OCI-LY3 (cell line): ENCODE measurements around the gene HOXA3.

Source experiments
- H2AFZ ChIP-seq: fragments of 200-600, 300-600 bp; shearing (Covaris generic); 2 replicates; pipeline ENCODE4 v1.6.0; 2014; ENCODE audit warnings: antibody characterized with exemption, low read depth, low read length
- H3K27ac ChIP-seq: fragments of 200-600, 300-600 bp; sonication (generic); 2 replicates; pipeline ENCODE4 v1.5.1; 2014; ENCODE audit warnings: mild to moderate bottlenecking, low read length, moderate library complexity, mixed read lengths
- H3K27me3 ChIP-seq: fragments of 200-600, 300-600 bp; sonication (generic); 2 replicates; pipeline ENCODE4 v1.6.1; 2014; ENCODE audit warnings: low read depth, low read length, mixed read lengths
- H3K36me3 ChIP-seq: fragments of 200-600, 300-600 bp; sonication (generic); replicated peaks from 2 replicates; pipeline ENCODE3; 2014; ENCODE audit warnings: low read depth, low read length, mixed read lengths
- H3K4me1 ChIP-seq: fragments of 300-600, 200-600 bp; sonication (generic); 2 replicates; pipeline ENCODE4 v1.6.1; 2014; ENCODE audit warnings: low read length, mixed read lengths
- H3K4me2 ChIP-seq: fragments of 200-600, 300-600 bp; sonication (generic); 2 replicates; pipeline ENCODE4 v1.6.1; 2014; ENCODE audit warnings: low read length, mixed read lengths
- H3K4me3 ChIP-seq: fragments of 300-600, 200-600 bp; sonication (generic); 2 replicates; pipeline ENCODE4 v1.5.1; 2014; ENCODE audit warnings: antibody characterized with exemption, mild to moderate bottlenecking, low read length, moderate library complexity
- H3K79me2 ChIP-seq: fragments of 300-600, 200-600 bp; shearing (Covaris generic); 2 replicates; pipeline ENCODE4 v1.6.1; 2014; ENCODE audit warnings: mild to moderate bottlenecking, low read length, mixed read lengths
- H3K9ac ChIP-seq: fragments of 300-600, 200-600 bp; shearing (Covaris generic); 2 replicates; pipeline ENCODE4 v1.6.0; 2014; ENCODE audit warnings: mild to moderate bottlenecking, low read length, moderate library complexity
- H3K9me3 ChIP-seq: fragments of 200-600, 300-600 bp; shearing (Covaris generic); 2 replicates; pipeline ENCODE4 v1.6.1; 2014; ENCODE audit warnings: low read length, mixed read lengths; ENCODE audit not compliant: insufficient read depth
- H4K20me1 ChIP-seq: fragments of 200-600, 300-600 bp; sonication (generic); 2 replicates; pipeline ENCODE4 v1.6.1; 2016; ENCODE audit warnings: low read length, mixed read lengths; ENCODE audit not compliant: insufficient read depth
- EZH2phosphoT487 ChIP-seq: fragments of 200-600 bp; shearing (Covaris generic); IDR thresholded peaks from 2 replicates; pipeline ENCODE4 v1.6.1; 2018; ENCODE audit warnings: antibody characterized with exemption, mixed run types, low read depth
- TF ChIP-seq, protein P1 (sequence below): fragments of 200-600, 300-600 bp; sonication (generic); IDR thresholded peaks from 2 replicates; pipeline ENCODE4 v1.5.1; 2014; ENCODE audit warnings: antibody characterized with exemption, low read length, low read depth

Gene HOXA3

DNA sequence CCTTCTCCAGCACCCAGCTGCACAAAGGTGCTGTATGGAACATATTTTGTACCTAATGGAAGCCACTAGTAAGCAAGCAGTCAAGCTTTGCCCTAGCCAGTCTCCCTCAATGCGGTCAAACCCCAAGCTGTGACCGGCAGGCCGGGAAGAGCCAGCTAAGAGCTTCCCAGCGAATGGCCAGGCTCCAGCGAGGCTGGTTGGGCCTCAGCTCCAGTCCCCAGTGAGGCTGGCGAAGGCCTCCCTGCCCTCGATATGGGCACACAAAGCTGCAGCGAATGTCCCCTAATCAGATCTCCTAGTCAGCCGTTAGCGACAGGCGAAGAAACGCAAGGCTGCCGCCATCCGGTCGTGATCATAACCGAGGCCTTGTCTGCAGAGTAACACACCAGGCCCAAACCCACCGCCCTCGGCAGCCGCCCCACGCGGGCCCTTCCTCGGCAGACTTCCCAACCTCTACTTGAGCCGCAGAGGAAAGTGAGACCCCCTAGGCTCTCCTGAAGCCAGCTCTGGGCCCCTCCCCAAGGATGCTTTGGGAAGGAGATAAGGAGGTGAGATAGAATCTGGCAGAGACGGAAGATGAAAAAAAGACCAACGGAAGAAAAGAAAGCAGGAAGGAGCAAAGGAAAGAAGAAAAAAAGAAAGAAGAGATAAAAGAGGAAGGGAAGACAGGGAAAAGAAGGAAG, 16.0 kb upstream of the HOXA3 start:
- Histone ChIP-seq H3K36me3 (no peaks in the 10 kb centered on the region), H3K79me2 (no peaks in the 10 kb centered on the region), H3K9ac (no peak overlapping the region), H3K4me2 (no peak overlapping the region), H3K4me3 (no peak overlapping the region), H3K27me3 (no peaks in the 10 kb centered on the region), H2AFZ (no peak overlapping the region), H3K27ac (no peak overlapping the region), H4K20me1 (no peaks in the 10 kb centered on the region), H3K9me3 (no peaks in the 10 kb centered on the region), H3K4me1 (no peaks in the 10 kb centered on the region)
- TF ChIP-seq, protein P1, sequence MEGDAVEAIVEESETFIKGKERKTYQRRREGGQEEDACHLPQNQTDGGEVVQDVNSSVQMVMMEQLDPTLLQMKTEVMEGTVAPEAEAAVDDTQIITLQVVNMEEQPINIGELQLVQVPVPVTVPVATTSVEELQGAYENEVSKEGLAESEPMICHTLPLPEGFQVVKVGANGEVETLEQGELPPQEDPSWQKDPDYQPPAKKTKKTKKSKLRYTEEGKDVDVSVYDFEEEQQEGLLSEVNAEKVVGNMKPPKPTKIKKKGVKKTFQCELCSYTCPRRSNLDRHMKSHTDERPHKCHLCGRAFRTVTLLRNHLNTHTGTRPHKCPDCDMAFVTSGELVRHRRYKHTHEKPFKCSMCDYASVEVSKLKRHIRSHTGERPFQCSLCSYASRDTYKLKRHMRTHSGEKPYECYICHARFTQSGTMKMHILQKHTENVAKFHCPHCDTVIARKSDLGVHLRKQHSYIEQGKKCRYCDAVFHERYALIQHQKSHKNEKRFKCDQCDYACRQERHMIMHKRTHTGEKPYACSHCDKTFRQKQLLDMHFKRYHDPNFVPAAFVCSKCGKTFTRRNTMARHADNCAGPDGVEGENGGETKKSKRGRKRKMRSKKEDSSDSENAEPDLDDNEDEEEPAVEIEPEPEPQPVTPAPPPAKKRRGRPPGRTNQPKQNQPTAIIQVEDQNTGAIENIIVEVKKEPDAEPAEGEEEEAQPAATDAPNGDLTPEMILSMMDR = no peak
- no peak for TF ChIP-seq EZH2phosphoT487

DNA sequence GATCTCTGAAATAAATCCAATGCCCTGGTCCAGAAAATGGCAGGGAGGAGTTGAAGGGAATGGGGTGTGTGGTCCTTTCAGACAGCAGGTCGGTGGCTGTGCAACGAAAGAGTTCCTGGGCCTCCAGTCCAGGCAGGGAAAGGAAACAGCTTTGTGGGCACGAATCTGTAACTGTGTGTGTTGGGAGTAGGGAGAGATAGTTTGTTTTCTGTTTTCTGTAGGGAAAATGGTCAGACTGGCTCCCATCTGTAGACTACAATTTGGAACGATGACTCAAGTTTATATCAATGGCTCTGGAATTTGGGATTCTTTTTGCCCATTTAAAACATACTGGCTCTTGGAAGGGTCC, 15.5 kb upstream of the HOXA3 start:
- no peaks in the 10 kb centered on the region for H3K4me1 ChIP-seq
- no peaks in the 10 kb centered on the region for H4K20me1 ChIP-seq
- no peaks in the 10 kb centered on the region for H3K36me3 ChIP-seq
- H3K9ac ChIP-seq = no peak overlapping the region
- H3K4me2 ChIP-seq = no peak overlapping the region
- H3K27ac ChIP-seq = no peak overlapping the region
- no peaks in the 10 kb centered on the region for H3K9me3 ChIP-seq
- no peaks in the 10 kb centered on the region for H3K27me3 ChIP-seq
- TF ChIP-seq EZH2phosphoT487 = no peak
- TF ChIP-seq, protein P1 = no peak
- no peak overlapping the region for H3K4me3 ChIP-seq
- no peak overlapping the region for H2AFZ ChIP-seq
- H3K79me2 ChIP-seq = no peaks in the 10 kb centered on the region

DNA sequence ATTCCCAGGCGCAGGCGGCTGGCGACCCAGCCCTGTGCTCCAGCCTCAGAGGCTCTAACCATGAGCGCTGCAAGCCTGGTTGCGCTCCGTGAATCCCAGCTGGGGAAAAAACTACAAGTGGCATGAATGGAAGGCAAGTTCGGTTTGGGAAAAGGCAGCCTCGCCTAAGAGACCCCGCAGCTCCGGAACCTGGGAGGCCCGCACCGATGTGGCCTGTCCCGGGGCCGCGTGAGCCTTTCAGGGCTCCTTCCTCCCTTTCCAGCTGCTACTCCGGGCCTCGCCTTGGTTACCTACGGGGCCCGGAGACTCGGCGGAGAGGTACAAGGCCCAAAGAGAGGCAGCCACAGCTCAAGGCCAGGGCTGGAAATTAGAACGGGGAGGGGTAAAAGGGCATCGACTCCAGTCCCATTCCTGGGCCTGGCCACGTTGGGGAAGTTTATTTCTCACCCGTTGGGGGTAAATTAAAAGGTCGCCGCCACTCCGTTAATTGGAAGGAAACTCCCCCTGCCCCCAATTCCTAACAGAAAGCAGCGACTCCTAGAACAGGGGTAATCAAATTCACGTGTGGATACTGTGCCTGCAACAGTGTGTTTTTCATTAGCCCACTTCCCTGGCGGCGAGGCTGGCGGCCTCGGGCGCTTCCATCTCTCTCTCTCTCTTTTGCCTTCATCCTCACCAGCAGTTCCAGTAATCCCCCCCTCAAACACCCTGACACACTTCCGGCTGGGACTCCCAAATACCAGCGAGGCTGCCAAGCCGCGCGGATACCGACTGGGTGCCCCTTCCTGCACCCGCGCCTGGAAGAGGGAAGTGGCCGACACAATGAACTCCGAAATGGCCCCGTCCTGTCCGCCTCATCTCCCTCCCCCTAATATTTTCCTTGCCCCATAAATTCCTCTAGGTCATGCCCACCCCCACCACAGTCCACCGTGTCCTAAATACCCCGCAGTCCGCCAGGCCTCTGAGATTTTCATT, 14.4 kb upstream of the HOXA3 start:
- Histone ChIP-seq H3K27ac (no peak overlapping the region), H3K36me3 (no peaks in the 10 kb centered on the region), H3K27me3 (no peaks in the 10 kb centered on the region), H4K20me1 (no peaks in the 10 kb centered on the region), H3K4me2 (no peak overlapping the region), H3K9ac (no peak overlapping the region), H2AFZ (no peak overlapping the region), H3K4me1 (no peaks in the 10 kb centered on the region), H3K79me2 (no peaks in the 10 kb centered on the region), H3K9me3 (no peaks in the 10 kb centered on the region), H3K4me3 (no peak overlapping the region)
- TF ChIP-seq EZH2phosphoT487 = no peak
- TF ChIP-seq, protein P1 = no peak

DNA sequence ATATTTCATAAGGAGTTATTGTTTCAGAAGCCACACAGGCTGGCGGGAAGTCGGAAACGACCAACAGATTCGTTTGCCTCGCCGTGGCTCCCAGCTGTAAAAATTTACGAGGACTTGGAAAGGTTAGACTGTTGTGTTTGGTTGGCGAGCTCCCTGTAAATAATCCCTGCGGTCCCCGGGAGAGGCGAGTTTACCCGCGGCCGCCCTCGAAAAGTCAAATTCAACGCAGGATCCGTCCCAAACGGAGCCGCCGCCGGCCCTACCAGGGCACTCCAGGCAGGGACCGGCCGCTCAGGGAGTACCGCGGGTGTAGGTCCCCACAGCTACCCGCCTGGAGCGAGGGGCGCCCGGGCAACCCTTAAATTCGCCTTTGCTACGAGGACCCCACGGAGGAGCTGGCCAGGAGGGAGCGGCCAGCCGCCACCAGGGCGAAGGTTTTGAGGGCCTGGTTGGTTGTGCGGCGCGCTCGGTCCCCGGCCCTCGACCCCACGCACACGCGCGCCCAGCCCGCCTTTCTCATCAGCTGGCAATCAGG, 13.7 kb upstream of the HOXA3 start:
- Histone ChIP-seq H3K27me3 (no peaks in the 10 kb centered on the region), H3K4me3 (no peak overlapping the region), H3K9ac (no peak overlapping the region), H2AFZ (no peak overlapping the region), H3K4me1 (no peaks in the 10 kb centered on the region), H3K9me3 (no peaks in the 10 kb centered on the region), H3K4me2 (no peak overlapping the region), H3K79me2 (no peaks in the 10 kb centered on the region), H3K27ac (no peak overlapping the region), H4K20me1 (no peaks in the 10 kb centered on the region), H3K36me3 (no peaks in the 10 kb centered on the region)
- TF ChIP-seq EZH2phosphoT487 = no peak
- TF ChIP-seq, protein P1 = no peak
